H9 (cell line): ENCODE data around the gene AADACL3. TPM values are rescaled to one million over a fixed set of nuclear protein-coding genes. Genes with fewer than 3 reads are reported as not detected.

Experiments used
- DNase-seq: peaks from one replicate; pipeline ENCODE4 v3.0.0-alpha.2; 2017
- H2AFZ ChIP-seq: one replicate; pipeline ENCODE4 v1.6.1; 2013; ENCODE audit warnings: mild to moderate bottlenecking, low read length, control low read depth, moderate library complexity
- H2AK5ac ChIP-seq: 2 replicates; pipeline ENCODE4 v1.6.1; 2013; ENCODE audit warnings: low read length, control low read depth, mixed read lengths; ENCODE audit not compliant: insufficient read length
- H2BK120ac ChIP-seq: one replicate; pipeline ENCODE4 v1.6.1; 2013; ENCODE audit warnings: low read depth, mild to moderate bottlenecking, low read length, control low read depth, inconsistent platforms; ENCODE audit not compliant: poor library complexity, severe bottlenecking
- H2BK12ac ChIP-seq: 2 replicates; pipeline ENCODE4 v1.6.1; 2013; ENCODE audit warnings: low read length, control low read depth, mixed read lengths, low read depth; ENCODE audit not compliant: insufficient read length
- H2BK15ac ChIP-seq: 2 replicates; pipeline ENCODE4 v1.6.1; 2013; ENCODE audit warnings: low read depth, low read length, control low read depth
- H2BK20ac ChIP-seq: one replicate; pipeline ENCODE4 v1.6.1; 2013; ENCODE audit warnings: low read depth, mild to moderate bottlenecking, low read length, control low read depth, inconsistent platforms; ENCODE audit not compliant: poor library complexity, severe bottlenecking
- H2BK5ac ChIP-seq: 2 replicates; pipeline ENCODE4 v1.6.1; 2013; ENCODE audit warnings: low read length, control low read depth, mixed read lengths; ENCODE audit not compliant: insufficient read length
- H3K14ac ChIP-seq: 2 replicates; pipeline ENCODE4 v1.6.1; 2013; ENCODE audit warnings: low read length, control low read depth; ENCODE audit not compliant: insufficient read depth
- H3K18ac ChIP-seq: 2 replicates; pipeline ENCODE4 v1.6.1; 2013; ENCODE audit warnings: low read depth, mild to moderate bottlenecking, mixed read lengths, low read length, control low read depth; ENCODE audit not compliant: insufficient read length
- H3K23ac ChIP-seq: 2 replicates; pipeline ENCODE4 v1.6.1; 2013; ENCODE audit warnings: low read length, control low read depth, mixed read lengths, low read depth; ENCODE audit not compliant: insufficient read length
- H3K23me2 ChIP-seq: 2 replicates; pipeline ENCODE4 v1.6.1; 2013; ENCODE audit warnings: low read depth, mild to moderate bottlenecking, mixed read lengths, low read length, control low read depth; ENCODE audit not compliant: insufficient read length, poor library complexity, severe bottlenecking
- H3K27ac ChIP-seq: 2 replicates; pipeline ENCODE4 v1.5.1; 2013; ENCODE audit warnings: low read length, control low read depth, mixed read lengths, low read depth; ENCODE audit not compliant: insufficient read length
- H3K27me3 ChIP-seq: 2 replicates; pipeline ENCODE4 v1.6.1; 2013; ENCODE audit warnings: low read length, control low read depth, inconsistent platforms; ENCODE audit not compliant: insufficient read depth
- H3K4ac ChIP-seq: 2 replicates; pipeline ENCODE4 v1.6.1; 2013; ENCODE audit warnings: low read depth, mild to moderate bottlenecking, control low read depth, inconsistent platforms, low read length, moderate library complexity
- H3K4me1 ChIP-seq: 2 replicates; pipeline ENCODE4 v1.6.1; 2013; ENCODE audit warnings: low read length, control low read depth, inconsistent platforms; ENCODE audit not compliant: insufficient read depth
- H3K4me2 ChIP-seq: 2 replicates; pipeline ENCODE4 v1.6.1; 2013; ENCODE audit warnings: low read length, control low read depth, mixed read lengths; ENCODE audit not compliant: insufficient read length, insufficient read depth
- H3K56ac ChIP-seq: 2 replicates; pipeline ENCODE4 v1.6.1; 2013; ENCODE audit warnings: low read depth, mild to moderate bottlenecking, mixed read lengths, low read length, control low read depth; ENCODE audit not compliant: insufficient read length
- H3K79me1 ChIP-seq: 2 replicates; pipeline ENCODE4 v1.6.1; 2013; ENCODE audit warnings: low read depth, mild to moderate bottlenecking, moderate library complexity, low read length, control low read depth, inconsistent platforms; ENCODE audit not compliant: insufficient read depth, poor library complexity, severe bottlenecking
- H3K79me2 ChIP-seq: 2 replicates; pipeline ENCODE4 v1.6.1; 2013; ENCODE audit warnings: low read length, control low read depth, inconsistent platforms; ENCODE audit not compliant: insufficient read depth
- H3K9ac ChIP-seq: 2 replicates; pipeline ENCODE4 v1.6.1; 2013; ENCODE audit warnings: low read length, control low read depth, mixed read lengths; ENCODE audit not compliant: insufficient read length; ENCODE audit errors: extremely low read depth
- H3K9me3 ChIP-seq: one replicate; pipeline ENCODE4 v1.6.1; 2013; ENCODE audit warnings: low read depth, low read length, inconsistent platforms; ENCODE audit not compliant: control insufficient read depth
- H3T11ph ChIP-seq: one replicate; pipeline ENCODE4 v1.6.1; 2013; ENCODE audit warnings: mild to moderate bottlenecking, low read length, control low read depth, inconsistent platforms
- H4K20me1 ChIP-seq: one replicate; pipeline ENCODE4 v1.6.1; 2013; ENCODE audit not compliant: control insufficient read depth, insufficient read length, insufficient read depth
- H4K5ac ChIP-seq: 2 replicates; pipeline ENCODE4 v1.6.1; 2013; ENCODE audit warnings: low read depth, mild to moderate bottlenecking, mixed read lengths, low read length, control low read depth; ENCODE audit not compliant: insufficient read length
- H4K8ac ChIP-seq: replicated peaks from 2 replicates; pipeline ENCODE4 v1.6.1; 2013; ENCODE audit warnings: low read length, control low read depth, mixed read lengths, low read depth; ENCODE audit not compliant: insufficient read length
- H4K91ac ChIP-seq: 2 replicates; pipeline ENCODE4 v1.6.1; 2013; ENCODE audit warnings: low read depth, mild to moderate bottlenecking, moderate library complexity, mixed read lengths, low read length, control low read depth; ENCODE audit not compliant: insufficient read length
- H3K27ac Mint-ChIP-seq, 3 experiments: 2 replicates in 2 of 3; 3 replicates in 1 of 3; pipeline ENCODE4 v1.8.0; 2020 to 2021; ENCODE audit warnings: mixed read lengths in 3 of 3, mild to moderate bottlenecking in 1 of 3, moderate library complexity in 1 of 3
- H3K27me3 Mint-ChIP-seq: 2 replicates; pipeline ENCODE4 v1.8.0; 2021; ENCODE audit warnings: low read depth, mild to moderate bottlenecking, moderate library complexity, mixed read lengths
- H3K36me3 Mint-ChIP-seq, 3 experiments: 2 replicates in 2 of 3; 3 replicates in 1 of 3; pipeline ENCODE4 v1.8.0; 2020 to 2021; ENCODE audit warnings: low read depth in 3 of 3, mixed read lengths in 3 of 3; ENCODE audit not compliant: insufficient read depth in 1 of 3
- H3K4me1 Mint-ChIP-seq, 2 experiments: 2 replicates each; pipeline ENCODE4 v1.8.0; 2020; ENCODE audit warnings: mixed read lengths in 2 of 2
- H3K4me3 Mint-ChIP-seq, 2 experiments: 2 replicates in 1 of 2; 3 replicates in 1 of 2; pipeline ENCODE4 v1.8.0; 2020 to 2021; ENCODE audit warnings: mild to moderate bottlenecking in 2 of 2, mixed read lengths in 2 of 2, moderate library complexity in 1 of 2
- H3K9me3 Mint-ChIP-seq, 2 experiments: 2 replicates in 1 of 2; 3 replicates in 1 of 2; pipeline ENCODE4 v1.8.0; 2020; ENCODE audit warnings: mild to moderate bottlenecking in 2 of 2, mixed read lengths in 2 of 2, moderate library complexity in 1 of 2
- CTCF ChIP-seq: fragments of 200-600 bp; sonication (generic); conservative IDR thresholded peaks from 3 replicates; pipeline ENCODE4 v1.8.0; 2021; ENCODE audit warnings: antibody characterized with exemption, mild to moderate bottlenecking
- WGBS: extraction: QIAGEN DNeasy Blood & Tissue Kit; methylation state at CpG from one replicate; pipeline ENCODE4 v1.1.7; 2013; ENCODE audit warnings: missing lambda C conversion rate, low lambda C conversion rate, mixed read lengths; ENCODE audit not compliant: insufficient read length; ENCODE audit errors: extremely low coverage; 5-methylcytosine and 5-hydroxymethylcytosine counted together
- total RNA-seq: library from RNA; stranded (reverse); gene quantifications from 2 replicates; pipeline ENCODE4 v1.2.1, GENCODE V29; 2021

AADACL3 gene
- total RNA-seq, 1 experiment from 2014 or later = 0.22 TPM

DNA sequence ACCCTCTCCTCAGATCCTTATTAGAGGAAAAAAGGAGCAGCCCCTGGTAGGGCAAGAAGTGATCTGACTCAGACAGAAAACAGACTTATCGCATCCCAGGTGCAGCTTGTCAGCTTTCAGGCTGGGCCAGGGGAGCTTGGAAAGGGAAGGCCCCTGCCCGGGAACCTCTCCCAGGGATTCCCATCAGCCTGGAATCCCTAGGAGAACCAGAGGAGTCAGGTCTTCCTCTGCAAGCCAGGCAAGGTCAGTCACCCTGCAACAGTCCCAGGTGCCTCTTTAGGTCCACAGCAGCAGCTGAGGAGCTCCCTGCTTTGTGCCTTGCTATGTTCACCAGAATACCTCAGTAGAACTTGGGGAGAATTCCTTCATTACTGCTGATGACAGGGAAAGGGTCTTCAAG lies 54.7 kb downstream of the AADACL3 start:
- H2BK15ac ChIP-seq = no peak overlapping the region
- H3K27me3 Mint-ChIP-seq = peaks cover 13% of the 10 kb centered on the region

More for the DNA sequence above, 54.7 kb downstream of the AADACL3 start:
- no peaks in the 10 kb centered on the region for H3K27me3 ChIP-seq
- H3T11ph ChIP-seq = no peak overlapping the region
- H3K4me1 Mint-ChIP-seq = no peaks in the 10 kb centered on the region
- no peak overlapping the region for H2BK12ac ChIP-seq
- 0 out of 2 replicates have a peak, but pooled peaks cover 2% of the 10 kb centered on the region for H3K79me2 ChIP-seq
- no peak overlapping the region for H3K4ac ChIP-seq
- no peak overlapping the region for H4K8ac ChIP-seq
- no peak overlapping the region for H3K18ac ChIP-seq
- no peaks in the 10 kb centered on the region for H3K36me3 Mint-ChIP-seq
- no peak overlapping the region for H2BK20ac ChIP-seq
- H3K4me1 ChIP-seq = no peaks in the 10 kb centered on the region
- no peak overlapping the region for H4K5ac ChIP-seq
- H3K27ac ChIP-seq = no peak overlapping the region
- no peak overlapping the region for H3K56ac ChIP-seq
- no peak overlapping the region for H3K27ac Mint-ChIP-seq
- TF ChIP-seq CTCF = no peak
- peaks cover 0 to 4% of the 10 kb centered on the region in 2 experiments; a peak in 3 of 5 replicates for H3K9me3 Mint-ChIP-seq
- no peak overlapping the region for H3K9ac ChIP-seq
- no peak overlapping the region for H2AFZ ChIP-seq
- H4K20me1 ChIP-seq = no peaks in the 10 kb centered on the region
- H3K23ac ChIP-seq = no peak overlapping the region
- no peak overlapping the region for H3K4me3 Mint-ChIP-seq
- H3K4me2 ChIP-seq = no peak overlapping the region
- DNase-seq = no peak
- H4K91ac ChIP-seq = no peak overlapping the region
- H2BK120ac ChIP-seq = no peak overlapping the region
- H3K23me2 ChIP-seq = no peaks in the 10 kb centered on the region
- no peak overlapping the region for H2AK5ac ChIP-seq
- no peak overlapping the region for H3K14ac ChIP-seq
- no peak overlapping the region for H2BK5ac ChIP-seq
- no peaks in the 10 kb centered on the region for H3K79me1 ChIP-seq
- WGBS = no CpG with 5 or more reads among the region's 2 CpGs
- H3K9me3 ChIP-seq = no peaks in the 10 kb centered on the region
